OCI-LY3 (cell line): ENCODE measurements around the gene TRA2B.

Experiments used
- H2AFZ ChIP-seq: fragments of 200-600, 300-600 bp; shearing (Covaris generic); 2 replicates; pipeline ENCODE4 v1.6.0; 2014; ENCODE audit warnings: antibody characterized with exemption, low read depth, low read length
- H3K27ac ChIP-seq: fragments of 200-600, 300-600 bp; sonication (generic); 2 replicates; pipeline ENCODE4 v1.5.1; 2014; ENCODE audit warnings: mild to moderate bottlenecking, low read length, moderate library complexity, mixed read lengths
- H3K27me3 ChIP-seq: fragments of 200-600, 300-600 bp; sonication (generic); 2 replicates; pipeline ENCODE4 v1.6.1; 2014; ENCODE audit warnings: low read depth, low read length, mixed read lengths
- H3K36me3 ChIP-seq: fragments of 200-600, 300-600 bp; sonication (generic); replicated peaks from 2 replicates; pipeline ENCODE3; 2014; ENCODE audit warnings: low read depth, low read length, mixed read lengths
- H3K4me1 ChIP-seq: fragments of 300-600, 200-600 bp; sonication (generic); 2 replicates; pipeline ENCODE4 v1.6.1; 2014; ENCODE audit warnings: low read length, mixed read lengths
- H3K4me2 ChIP-seq: fragments of 200-600, 300-600 bp; sonication (generic); 2 replicates; pipeline ENCODE4 v1.6.1; 2014; ENCODE audit warnings: low read length, mixed read lengths
- H3K4me3 ChIP-seq: fragments of 300-600, 200-600 bp; sonication (generic); 2 replicates; pipeline ENCODE4 v1.5.1; 2014; ENCODE audit warnings: antibody characterized with exemption, mild to moderate bottlenecking, low read length, moderate library complexity
- H3K79me2 ChIP-seq: fragments of 300-600, 200-600 bp; shearing (Covaris generic); 2 replicates; pipeline ENCODE4 v1.6.1; 2014; ENCODE audit warnings: mild to moderate bottlenecking, low read length, mixed read lengths
- H3K9ac ChIP-seq: fragments of 300-600, 200-600 bp; shearing (Covaris generic); 2 replicates; pipeline ENCODE4 v1.6.0; 2014; ENCODE audit warnings: mild to moderate bottlenecking, low read length, moderate library complexity
- H3K9me3 ChIP-seq: fragments of 200-600, 300-600 bp; shearing (Covaris generic); 2 replicates; pipeline ENCODE4 v1.6.1; 2014; ENCODE audit warnings: low read length, mixed read lengths; ENCODE audit not compliant: insufficient read depth
- H4K20me1 ChIP-seq: fragments of 200-600, 300-600 bp; sonication (generic); 2 replicates; pipeline ENCODE4 v1.6.1; 2016; ENCODE audit warnings: low read length, mixed read lengths; ENCODE audit not compliant: insufficient read depth
- CTCF ChIP-seq: fragments of 200-600, 300-600 bp; sonication (generic); IDR thresholded peaks from 2 replicates; pipeline ENCODE4 v1.5.1; 2014; ENCODE audit warnings: antibody characterized with exemption, low read length, low read depth
- EZH2phosphoT487 ChIP-seq: fragments of 200-600 bp; shearing (Covaris generic); IDR thresholded peaks from 2 replicates; pipeline ENCODE4 v1.6.1; 2018; ENCODE audit warnings: antibody characterized with exemption, mixed run types, low read depth

TRA2B gene

GRCh38 chr3:185960522-185961288 is 22.9 kb upstream of the TRA2B start:
- TF ChIP-seq CTCF: no peak
- no peak for TF ChIP-seq EZH2phosphoT487
- Histone ChIP-seq H4K20me1 (no peaks in the 10 kb centered on the region), H3K4me3 (no peak overlapping the region), H2AFZ (no peak overlapping the region), H3K27ac (no peak overlapping the region), H3K36me3 (no peaks in the 10 kb centered on the region), H3K79me2 (no peaks in the 10 kb centered on the region), H3K27me3 (peaks cover 9% of the 10 kb centered on the region; the same call in 1 of the 2 replicates), H3K4me1 (no peaks in the 10 kb centered on the region), H3K9ac (no peak overlapping the region), H3K4me2 (no peak overlapping the region), H3K9me3 (no peaks in the 10 kb centered on the region)

GRCh38 chr3:185959609-185960521 is 22.1 kb upstream of the TRA2B start:
- no peak for TF ChIP-seq EZH2phosphoT487
- no peak for TF ChIP-seq CTCF
- H3K4me1 ChIP-seq: no peaks in the 10 kb centered on the region
- no peak overlapping the region for H3K9ac ChIP-seq
- no peaks in the 10 kb centered on the region for H3K9me3 ChIP-seq
- H3K4me2 ChIP-seq: no peak overlapping the region
- no peak overlapping the region for H3K4me3 ChIP-seq
- H3K79me2 ChIP-seq: no peaks in the 10 kb centered on the region
- H3K27me3 ChIP-seq: peaks cover 9% of the 10 kb centered on the region; the same call in 1 of the 2 replicates
- H2AFZ ChIP-seq: no peak overlapping the region
- no peak overlapping the region for H3K27ac ChIP-seq
- no peaks in the 10 kb centered on the region for H3K36me3 ChIP-seq
- no peaks in the 10 kb centered on the region for H4K20me1 ChIP-seq

GRCh38 chr3:185958626-185959025 is 20.8 kb upstream of the TRA2B start:
- Histone ChIP-seq H4K20me1 (no peaks in the 10 kb centered on the region), H3K27me3 (peaks cover 9% of the 10 kb centered on the region; the same call in 1 of the 2 replicates), H3K79me2 (no peaks in the 10 kb centered on the region), H3K4me1 (no peaks in the 10 kb centered on the region), H3K9ac (no peak overlapping the region), H2AFZ (no peak overlapping the region), H3K4me2 (no peak overlapping the region), H3K36me3 (no peaks in the 10 kb centered on the region), H3K27ac (no peak overlapping the region), H3K4me3 (no peak overlapping the region), H3K9me3 (no peaks in the 10 kb centered on the region)
- TF ChIP-seq EZH2phosphoT487 (no peak), CTCF (no peak)

- no peaks in the 10 kb centered on the region for H3K79me2 ChIP-seq
- no peaks in the 10 kb centered on the region; the same call in 1 of the 2 replicates for H3K4me1 ChIP-seq
- no peak for TF ChIP-seq CTCF
- no peak for TF ChIP-seq EZH2phosphoT487
- no peaks in the 10 kb centered on the region for H3K9me3 ChIP-seq
- no peak overlapping the region for H3K4me3 ChIP-seq
- no peak overlapping the region for H3K27ac ChIP-seq
- H3K36me3 ChIP-seq: no peaks in the 10 kb centered on the region
- H3K27me3 ChIP-seq: peaks cover 7% of the 10 kb centered on the region; the same call in 1 of the 2 replicates
- H3K4me2 ChIP-seq: no peak overlapping the region
- no peak overlapping the region for H3K9ac ChIP-seq
- no peaks in the 10 kb centered on the region for H4K20me1 ChIP-seq
- no peak overlapping the region for H2AFZ ChIP-seq
Measured at GRCh38 chr3:185956244-185956643, 18.4 kb upstream of the TRA2B start.
